Dermis microvascular lymphatic vessel endothelial cell (primary cell): ENCODE data around the gene KRTAP5-8. TPM values are rescaled to one million over a fixed set of nuclear protein-coding genes. Genes with fewer than 3 reads are reported as not detected.
"Not testable (repeated sequence)": the region's sequence is repeated elsewhere in the genome, so short reads cannot be mapped to it uniquely, and the experiment has no call there.

ENCODE experiments used
- DNase-seq, 2 donors: peaks; one replicate each; pipeline versions ENCODE4 v3.0.0 to v3.0.0-alpha.2; 2010; ENCODE audit warnings: low read depth in 2 of 2
- total RNA-seq: library from RNA; depleted of rRNA; stranded (reverse); fragments of >200 nt; gene quantifications from 2 replicates; pipeline ENCODE4 v1.2.1, GENCODE V29; 2014

The KRTAP5-8 gene
- total RNA-seq, 1 donor from 2014 or later = not detected

DNA sequence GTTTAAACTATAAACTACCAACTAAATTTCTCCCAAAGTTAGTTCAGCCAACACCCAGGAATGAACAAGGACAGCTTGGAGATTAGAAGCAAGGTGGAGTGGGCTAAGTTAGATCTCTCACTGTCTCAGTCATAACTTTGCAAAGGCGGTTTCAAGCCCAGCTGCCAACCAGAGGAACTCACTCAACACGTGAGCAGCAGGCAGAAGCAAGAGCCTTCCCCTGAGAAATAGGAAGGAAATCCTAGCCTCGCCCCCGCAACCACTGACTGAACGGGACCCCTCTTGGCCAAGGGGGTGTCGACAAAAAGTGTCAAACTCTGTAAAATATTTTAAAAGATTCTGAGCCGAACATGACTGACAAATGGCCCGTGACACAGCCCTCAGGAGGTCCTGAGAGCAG lies 6.0 kb downstream of the KRTAP5-8 start:
- no peak for DNase-seq

DNA sequence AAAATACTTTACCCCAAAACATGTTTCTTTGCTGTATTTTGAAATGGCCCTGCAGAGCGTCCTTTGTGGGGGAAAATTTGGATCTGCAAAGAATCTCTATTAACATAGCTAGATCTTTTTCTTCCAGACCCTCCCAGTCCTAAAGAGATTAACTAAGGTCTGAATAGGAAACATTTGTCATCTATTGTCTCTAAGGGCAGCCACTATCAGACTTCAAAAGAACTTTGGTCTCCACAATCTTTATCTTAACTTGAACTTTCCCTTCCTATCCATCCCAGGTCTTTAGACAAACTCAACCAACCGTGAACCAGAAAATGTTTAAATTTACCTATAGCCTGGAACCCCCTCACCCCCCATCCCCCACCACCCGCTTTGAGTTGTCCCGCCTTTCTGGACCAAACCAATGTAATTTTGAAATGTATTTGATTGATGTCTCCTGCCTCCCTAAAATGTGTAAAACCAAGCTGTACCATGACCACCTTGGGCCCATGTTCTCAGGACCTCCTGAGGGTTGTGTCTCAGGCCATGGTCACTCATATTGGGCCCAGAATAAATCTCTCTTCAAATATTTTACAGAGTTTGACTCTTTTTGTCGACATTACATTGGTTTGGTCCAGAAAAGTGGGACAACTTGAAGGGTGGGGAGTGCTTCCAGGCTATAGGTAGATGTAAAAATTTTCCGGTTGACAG lies 6.8 kb downstream of the KRTAP5-8 start:
- no peak for DNase-seq

DNA sequence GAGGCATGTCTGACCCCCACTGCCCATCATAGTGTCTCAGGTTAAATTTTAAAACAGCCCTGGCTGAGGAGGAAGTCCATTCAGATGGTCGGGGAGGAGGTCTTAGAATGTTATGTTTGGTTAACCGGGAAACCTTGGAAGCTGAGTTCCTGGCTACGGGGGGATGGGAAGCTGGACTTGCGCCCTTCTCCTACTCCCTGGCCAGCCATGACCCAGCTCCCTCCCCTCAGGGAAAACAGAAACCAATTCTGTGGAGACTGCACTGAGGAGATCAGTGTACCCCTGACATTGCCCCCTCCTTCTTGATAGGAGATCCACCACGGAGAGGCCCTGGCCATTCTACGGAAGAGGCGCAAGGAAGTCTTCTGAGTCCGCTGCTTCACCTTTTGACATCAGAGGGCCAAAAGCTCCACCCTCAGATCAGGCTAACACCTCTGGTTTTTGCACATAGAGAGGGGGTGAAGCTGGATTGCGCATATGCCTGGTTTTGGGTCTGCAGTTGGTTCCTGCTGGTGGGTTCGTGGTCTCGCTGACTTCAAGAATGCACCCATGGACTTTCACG lies 7.7 kb downstream of the KRTAP5-8 start:
- DNase-seq = no peak

DNA sequence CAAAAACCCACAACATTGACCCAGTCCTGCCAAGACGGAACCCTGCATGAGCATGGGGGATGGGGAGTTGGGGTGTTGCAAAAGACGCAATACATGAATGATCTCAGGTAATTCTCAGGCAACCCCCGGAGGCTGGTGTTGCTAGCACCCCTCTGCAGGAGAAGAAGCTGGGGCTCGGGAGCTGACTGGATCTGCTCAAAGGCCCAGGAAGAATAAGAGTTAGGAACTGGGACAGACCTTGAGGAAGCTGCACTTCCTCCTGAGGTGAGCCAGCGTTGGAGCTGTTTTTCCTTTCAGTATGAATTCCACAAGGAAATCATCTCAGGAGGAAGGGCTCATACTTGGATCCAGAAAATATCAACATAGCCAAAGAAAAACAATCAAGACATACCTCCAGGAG lies 10.3 kb downstream of the KRTAP5-8 start, which contains the start of gene KRTAP5-9:
KRTAP5-9 (plus strand) TSS at position 301 of the 400 bp plus-strand sequence. CDS start 238 bp downstream, outside the sequence.
- no peak for DNase-seq

DNA sequence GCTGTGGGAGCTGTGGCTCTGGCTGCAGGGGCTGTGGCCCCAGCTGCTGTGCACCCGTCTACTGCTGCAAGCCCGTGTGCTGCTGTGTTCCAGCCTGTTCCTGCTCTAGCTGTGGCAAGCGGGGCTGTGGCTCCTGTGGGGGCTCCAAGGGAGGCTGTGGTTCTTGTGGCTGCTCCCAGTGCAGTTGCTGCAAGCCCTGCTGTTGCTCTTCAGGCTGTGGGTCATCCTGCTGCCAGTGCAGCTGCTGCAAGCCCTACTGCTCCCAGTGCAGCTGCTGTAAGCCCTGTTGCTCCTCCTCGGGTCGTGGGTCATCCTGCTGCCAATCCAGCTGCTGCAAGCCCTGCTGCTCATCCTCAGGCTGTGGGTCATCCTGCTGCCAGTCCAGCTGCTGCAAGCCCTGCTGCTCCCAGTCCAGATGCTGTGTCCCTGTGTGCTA lies 10.9 kb downstream of the KRTAP5-8 start:
- DNase-seq = no peak

DNA sequence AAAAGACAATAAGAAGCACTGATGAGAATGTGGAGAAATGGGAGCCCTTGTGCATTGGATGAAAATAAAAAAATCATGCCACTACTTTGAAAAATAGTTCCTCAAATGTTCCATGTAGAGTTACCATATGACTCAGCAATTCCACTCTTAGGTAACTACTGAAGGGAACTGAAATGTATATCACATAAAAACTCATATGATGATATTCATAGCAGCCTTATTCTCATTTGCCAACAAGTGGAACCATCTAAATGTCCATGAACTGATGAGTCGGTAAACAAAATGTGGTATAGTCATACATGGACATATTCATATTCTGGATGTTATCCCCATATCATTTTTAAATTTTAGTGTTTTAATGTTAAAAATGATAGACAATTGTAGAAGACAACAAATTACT lies 13.9 kb downstream of the KRTAP5-8 start:
- DNase-seq = no peak

DNA sequence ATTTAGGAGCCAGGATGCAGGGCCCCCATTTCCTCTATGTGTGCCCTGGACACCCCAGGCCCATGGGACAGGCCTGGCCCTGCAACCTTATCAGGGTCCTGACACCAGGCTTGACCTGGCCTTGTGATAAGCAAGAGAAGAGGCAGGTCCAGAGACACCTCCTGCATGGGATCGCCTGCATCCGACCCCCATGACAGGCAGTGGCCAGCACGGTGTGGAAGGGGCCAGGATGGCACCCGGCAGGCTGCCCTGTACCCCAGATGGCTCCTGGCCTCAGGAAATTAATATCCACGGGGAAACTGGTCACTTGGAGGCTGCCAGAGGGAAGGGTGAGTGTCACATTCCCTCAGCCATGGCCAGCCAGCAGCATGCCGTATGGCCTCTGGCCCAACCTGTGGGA lies 17.2 kb downstream of the KRTAP5-8 start:
- DNase-seq = no peak

DNA sequence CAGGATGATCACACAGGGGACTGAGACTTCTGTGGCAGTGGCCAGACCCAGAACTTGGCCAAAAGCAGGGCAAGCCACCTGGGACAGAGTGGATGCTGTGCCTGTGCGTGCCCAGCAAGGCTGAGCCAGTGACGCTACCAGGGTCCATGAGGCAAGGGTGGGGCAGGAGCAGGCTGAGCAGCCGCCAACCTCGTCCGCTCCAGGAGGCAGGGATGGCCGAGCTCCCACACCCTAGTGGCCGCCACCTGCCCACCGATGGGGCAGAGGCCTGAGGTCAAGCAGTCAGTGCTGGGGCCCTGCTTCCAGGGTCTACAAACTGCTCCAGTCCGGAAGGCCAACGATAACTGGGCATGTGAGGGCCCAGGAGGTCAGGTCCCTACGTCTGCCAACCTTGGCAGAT lies 17.7 kb downstream of the KRTAP5-8 start:
- DNase-seq = no peak

DNA sequence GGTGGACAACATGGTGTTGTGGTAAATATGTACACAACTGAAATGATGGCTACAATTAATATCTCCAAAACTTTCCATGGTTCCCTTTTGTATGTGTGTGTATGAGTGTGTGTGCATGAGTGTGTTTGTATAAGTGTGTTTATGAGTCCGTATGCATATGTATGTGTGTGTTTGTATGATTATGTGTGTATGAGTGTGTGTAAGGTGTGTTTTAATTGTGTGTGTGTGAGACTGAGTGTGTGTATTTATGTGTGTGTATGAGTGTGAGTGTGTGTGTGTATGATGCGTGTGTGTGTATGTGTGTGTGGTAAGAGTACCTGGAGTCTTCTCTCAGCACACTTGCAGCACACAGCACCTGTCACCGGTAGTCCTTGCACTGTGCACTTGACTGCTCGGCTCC lies 18.2 kb downstream of the KRTAP5-8 start:
- DNase-seq = no peak

DNA sequence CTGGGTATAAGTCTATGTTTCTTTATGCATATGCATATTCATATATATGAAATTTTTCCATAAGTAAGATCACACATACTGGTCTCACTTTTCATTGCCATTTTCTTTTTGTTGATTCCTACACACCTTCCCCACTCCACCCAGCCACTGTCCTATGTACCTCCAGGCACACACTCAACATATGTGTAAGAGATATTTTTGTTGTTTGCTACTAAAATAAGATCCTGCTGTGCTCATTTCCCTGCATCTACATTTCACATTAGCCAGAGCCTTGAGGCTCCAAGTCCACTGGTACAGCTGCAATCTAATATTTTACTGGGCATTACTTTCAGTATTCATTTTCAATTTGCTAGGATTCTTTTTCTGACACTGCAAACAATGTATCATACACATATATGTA lies 19.4 kb downstream of the KRTAP5-8 start:
- no peak for DNase-seq

DNA sequence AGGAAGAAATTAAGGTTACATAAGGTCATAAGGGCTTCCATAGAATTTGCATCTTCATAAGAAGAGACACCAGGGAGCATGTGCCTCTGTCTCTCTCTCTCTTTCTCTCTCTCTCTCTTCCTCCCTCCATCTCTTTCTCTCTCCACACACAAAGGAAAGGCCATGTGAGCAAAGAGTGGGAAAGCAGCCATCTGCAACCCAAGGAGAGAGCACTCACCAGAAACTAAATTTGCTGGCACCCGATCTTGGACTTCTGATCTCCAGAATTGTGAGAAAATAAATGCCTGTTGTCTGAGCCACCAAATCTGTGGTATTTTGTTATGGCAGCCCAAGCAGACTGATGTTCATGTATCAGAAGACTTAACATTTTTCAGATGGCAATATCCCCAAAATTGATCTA lies 21.2 kb downstream of the KRTAP5-8 start:
- DNase-seq = no peak

DNA sequence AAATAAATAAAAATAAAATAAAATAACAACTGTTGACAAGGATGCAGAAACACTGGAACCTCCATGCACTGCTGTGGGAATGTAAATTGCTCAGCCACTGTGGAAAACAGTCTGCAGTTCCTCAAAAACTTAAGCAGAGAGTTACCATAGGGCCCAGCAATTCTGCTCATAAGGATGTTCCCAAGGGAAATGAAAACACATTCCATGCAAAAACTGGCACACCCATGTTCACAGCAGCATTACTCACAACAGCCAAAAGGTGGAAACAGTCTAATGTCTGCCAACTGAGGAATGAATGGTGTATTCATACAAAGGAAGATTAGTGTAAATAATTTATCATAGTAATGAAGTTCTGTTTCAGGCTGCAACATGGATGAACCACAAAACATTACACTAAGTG lies 24.3 kb downstream of the KRTAP5-8 start:
- no peak for DNase-seq

DNA sequence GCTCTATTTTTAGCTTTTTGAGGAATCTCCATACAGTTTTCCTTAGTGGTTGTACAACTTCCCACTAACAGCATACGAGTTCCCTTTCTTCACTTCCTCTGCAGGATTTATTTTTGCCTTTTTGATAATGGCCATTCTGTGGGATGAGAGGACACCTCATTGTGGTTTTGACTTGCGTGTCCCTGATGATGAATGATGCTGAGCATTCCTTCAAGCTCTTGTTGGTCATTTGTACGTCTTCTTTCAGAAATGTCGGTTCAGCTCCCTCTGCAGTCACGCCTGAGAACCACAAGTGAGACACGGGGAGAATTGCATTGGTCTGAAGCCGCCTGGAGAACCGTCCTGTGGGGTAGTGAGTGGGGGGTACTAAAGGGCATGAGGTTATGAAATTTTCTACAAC lies 25.6 kb downstream of the KRTAP5-8 start:
- peak; percentile 29 to 68 for DNase-seq

DNA sequence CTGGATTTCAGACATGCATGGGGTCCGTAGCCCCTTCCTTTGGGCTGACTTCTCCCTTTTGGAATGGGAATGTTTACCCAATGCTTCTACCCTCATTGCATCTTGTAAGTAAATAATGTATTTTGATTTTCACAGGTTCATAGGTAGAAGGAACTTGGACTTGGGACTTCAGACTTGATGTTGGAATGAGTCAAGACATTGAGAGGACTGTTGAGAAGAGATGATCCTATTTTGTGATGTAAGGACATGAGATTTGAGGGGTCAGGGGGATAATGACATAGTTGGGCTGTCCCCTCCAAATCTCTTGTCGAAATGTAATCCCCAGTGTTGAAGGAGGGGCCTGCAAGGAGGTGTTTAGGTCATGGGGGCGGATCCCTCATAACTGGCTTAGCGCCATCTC lies 26.6 kb downstream of the KRTAP5-8 start:
- DNase-seq = no peak

DNA sequence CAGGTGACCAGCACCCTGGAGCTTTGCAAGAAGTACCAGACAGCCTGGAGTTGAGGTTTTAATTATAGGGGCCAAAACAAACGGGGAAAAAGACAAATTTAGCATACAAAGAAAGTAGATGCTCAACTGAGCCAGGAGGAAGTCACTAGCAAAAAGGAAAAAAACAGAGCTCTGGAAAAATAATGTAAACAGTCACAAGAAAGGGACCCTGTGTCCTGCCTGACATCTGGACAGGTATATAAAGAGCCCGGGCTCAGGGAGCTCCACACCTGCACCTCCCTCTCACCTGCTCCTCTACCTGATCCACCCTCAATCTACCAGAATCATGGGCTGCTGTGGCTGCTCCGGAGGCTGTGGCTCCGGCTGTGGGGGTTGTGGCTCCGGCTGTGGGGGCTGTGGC lies 27.4 kb downstream of the KRTAP5-8 start, which contains the start of gene KRTAP5-10:
KRTAP5-10 (plus strand) TSS at position 301 of the 400 bp plus-strand sequence; CDS start at position 326, 25 bp downstream.
- no peak for DNase-seq

DNA sequence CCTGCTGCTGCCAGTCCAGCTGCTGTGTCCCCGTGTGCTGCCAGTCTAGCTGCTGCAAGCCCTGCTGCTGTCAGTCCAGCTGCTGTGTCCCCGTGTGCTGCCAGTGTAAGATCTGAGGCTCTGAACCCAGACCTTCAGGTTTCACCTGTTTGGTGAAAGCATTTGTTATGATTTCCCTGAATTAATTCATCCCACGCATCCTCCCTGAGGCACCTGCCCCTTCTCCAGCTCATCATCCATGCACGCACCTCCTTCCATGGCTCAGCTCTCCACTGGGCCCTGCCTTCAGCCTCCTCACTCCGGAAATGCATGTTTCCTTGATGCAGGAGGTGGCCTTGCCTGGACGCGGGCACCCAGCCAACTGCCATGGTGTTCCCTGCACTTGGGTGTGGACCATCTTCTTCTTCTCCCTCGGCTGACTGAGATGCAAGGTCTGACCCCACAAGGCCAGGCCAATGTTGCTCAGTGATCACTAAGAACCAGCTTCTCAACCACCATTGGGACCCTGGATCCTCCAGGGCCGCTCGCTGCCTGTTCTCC lies 28.3 kb downstream of the KRTAP5-8 start:
- no peak for DNase-seq

DNA sequence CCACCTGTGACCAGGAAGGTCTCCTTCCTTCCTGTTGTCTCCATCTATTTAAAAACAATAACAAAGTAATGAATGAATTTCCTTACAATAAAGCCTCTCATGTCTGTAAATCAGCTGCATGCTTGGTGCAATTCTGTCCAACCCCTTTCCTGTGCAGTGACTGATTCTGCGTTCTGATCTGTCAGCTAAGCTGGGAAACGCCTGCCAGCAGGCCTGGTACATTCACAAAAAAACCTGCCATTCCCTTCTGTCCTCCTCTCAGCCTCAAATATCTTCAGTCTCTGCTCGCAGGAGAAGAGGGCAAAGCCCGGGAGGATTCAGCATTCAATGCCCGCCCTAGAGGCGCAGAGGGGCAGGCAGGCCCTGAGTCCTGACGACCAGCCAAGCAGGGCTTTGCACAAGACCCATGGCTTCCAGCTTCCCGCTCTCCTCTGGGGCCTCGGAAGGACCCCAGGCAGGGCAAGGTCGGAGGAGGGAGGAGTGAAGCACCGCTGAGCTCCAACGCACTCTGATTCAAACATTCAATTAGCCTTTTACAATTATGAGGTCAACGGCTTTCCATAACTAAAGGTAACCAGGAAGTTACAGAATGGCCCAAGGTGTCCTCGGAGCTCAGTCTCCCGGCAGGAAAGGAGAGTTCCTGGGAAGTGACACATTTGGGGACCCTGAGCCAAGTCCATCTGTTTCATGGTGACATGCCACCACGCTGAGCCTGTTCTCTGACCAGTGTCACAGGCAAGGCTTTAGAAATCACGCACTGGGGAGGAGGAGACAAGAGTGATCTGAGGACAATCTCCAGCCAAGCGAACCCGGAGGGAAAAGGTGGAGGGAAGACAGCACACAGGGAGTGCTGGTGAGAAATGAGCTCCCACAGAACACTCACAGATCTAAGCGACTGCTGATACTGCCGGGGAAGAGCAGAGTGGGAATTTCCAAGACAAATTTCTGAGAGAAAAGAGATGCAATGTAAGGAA lies 29.1 kb downstream of the KRTAP5-8 start:
- DNase-seq = not testable (repeated sequence)

DNA sequence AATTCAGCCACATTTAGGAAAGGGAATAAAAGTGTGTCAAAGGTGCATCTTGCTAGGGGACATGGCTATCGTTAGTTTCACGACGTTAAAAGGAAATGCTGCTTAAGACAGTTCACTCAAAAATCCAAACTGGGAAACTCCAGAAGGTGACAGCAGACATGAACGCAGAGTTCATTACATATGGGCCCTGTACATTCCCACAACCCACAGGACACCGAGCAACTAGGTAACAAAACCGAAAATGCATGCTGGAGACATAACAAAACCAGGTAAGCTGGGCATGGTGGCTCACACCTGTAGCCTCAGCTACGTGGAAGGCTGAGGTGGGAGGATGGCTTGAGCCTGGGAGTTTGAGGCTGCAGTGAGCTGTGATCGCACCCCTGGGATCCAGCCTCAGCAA lies 29.8 kb downstream of the KRTAP5-8 start:
- not testable (repeated sequence) for DNase-seq

DNA sequence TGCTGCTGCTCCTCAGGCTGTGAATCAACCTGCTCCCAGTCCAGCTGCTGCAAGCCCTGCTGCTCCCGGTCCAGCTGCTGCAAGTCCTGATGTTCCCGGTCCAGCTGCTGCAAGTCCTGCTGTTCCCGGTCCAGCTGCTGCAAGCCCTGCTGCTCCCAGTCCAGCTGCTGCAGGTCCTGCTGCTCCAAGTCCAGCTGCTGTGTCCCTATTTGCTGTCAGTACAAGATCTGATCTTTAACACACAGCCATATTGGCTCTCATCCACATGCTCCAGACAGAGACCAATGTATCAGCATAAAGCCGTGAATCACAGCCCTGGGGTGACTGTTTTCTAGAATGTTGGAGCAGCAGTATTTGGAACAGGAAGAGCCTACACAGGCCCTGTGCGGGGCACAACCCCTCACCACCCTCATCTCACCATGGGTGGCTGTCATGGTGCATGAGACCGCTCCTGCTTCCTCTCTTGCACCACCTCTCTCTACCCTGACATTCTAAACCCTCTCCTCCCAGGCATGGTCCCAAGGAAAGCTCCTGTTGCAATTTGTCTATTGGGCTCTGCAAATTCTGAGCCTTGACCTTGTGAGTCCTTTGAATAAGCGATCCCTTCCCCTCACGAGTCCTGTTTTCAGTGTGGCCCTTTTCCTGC lies 31.0 kb downstream of the KRTAP5-8 start:
- DNase-seq = peak in 1 of 2 donors; percentile 23

DNA sequence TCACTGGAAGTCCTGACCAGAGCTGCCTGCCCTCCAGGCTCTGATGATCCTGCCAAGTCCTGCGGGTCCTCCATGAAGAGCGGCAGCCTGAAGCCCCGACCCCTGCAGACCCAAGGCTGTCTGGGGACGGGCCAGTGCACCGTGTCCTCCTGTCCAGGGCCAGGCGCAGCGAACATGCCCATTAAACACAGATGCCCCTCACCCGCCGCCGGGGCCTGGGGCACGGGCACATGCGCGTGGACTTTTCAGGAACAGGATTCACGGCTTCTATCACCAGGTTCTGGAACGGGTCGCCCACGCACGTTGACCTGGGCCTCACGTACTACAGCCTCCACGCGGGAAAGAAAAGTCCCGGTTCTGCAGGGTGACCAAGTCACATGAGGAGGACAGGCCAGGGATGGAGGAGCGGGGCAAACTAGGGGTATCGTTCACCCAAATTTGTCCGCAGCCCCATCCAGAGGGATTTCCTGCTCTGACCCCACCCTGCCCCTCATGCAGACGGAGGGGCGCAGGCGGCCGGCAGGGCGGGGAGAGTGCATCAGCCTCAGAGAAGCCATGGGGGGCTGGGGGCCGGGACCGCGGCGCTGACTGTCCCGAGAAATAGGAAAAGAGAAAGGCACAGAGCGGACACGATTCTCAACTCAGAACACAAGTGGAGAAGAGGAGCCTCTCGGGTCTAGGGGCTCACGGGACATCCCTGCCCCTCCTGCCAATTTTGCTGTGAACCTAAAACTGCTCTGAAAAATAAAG lies 33.5 kb downstream of the KRTAP5-8 start:
- not testable (repeated sequence) for DNase-seq
